ENCODE results near the gene GATA3.
"Not testable (repeated sequence)": the region's sequence is repeated elsewhere in the genome, so short reads cannot be mapped to it uniquely, and the experiment has no call there.

Gene GATA3

GRCh38 chr10:8017277-8017676 lies 37.2 kb upstream of the GATA3 start:
- TF ChIP-seq CTCF (IDR thresholded peaks at IDR 0.05; ENCODE audit: insufficient read depth, missing control alignments) = no peak
- DNase-seq (ENCODE audit: insufficient read length, low spot score) (no peak), FAIRE-seq (no peak)

- TF ChIP-seq CTCF (IDR thresholded peaks at IDR 0.05; ENCODE audit: insufficient read depth, missing control alignments) = no peak
- DNase-seq (ENCODE audit: insufficient read length, low spot score) (no peak), FAIRE-seq (no peak)
These were observed 31.2 kb upstream of the GATA3 start for GRCh38 chr10:8023321-8023720.

GRCh38 chr10:8023851-8024250 lies 30.6 kb upstream of the GATA3 start:
- FAIRE-seq = no peak
- TF ChIP-seq CTCF (IDR thresholded peaks at IDR 0.05; ENCODE audit: insufficient read depth, missing control alignments) = no peak
- DNase-seq (ENCODE audit: insufficient read length, low spot score) = no peak

DNA sequence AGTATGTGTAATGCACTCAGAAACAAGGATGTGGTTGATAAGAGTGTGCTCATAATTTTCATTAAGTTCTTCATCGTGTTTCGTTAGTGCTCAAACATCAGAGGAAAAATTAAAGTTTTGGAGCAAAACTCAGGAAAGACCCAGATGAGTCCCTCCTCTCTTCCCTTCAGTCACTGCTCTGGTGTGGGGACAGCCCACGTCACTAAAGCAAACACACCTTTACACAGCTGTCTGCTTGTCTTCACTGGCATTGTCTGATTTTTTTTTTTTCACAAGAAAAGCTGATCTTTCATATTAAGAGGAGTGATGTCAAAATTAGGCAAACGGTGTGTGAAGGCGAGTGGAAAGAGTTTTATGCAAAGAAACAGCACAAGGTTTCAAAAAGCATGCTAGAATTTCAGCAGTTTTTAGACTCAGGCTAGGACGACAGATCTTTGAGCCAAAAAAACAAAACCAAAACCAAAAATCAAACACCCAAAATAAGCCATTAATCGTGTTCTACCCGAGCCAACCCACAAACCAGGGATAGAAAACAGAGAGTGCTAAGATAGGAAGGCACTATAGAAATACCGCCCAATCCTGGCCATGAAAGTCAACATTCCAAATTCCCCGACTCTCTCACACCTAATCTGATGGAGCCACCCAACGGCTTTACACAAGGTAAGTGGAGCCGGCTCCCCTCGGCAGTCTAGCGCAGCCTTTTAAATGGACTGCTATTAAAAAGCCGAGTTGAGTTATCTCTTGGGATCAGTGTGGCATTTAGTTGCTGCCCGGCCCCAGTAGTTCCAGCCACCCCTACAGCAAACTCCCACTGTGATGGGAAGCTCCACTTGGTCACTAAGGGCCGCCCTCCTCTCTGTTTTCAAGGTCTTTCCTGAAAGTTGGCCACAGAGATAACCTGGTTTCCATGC lies 27.9 kb upstream of the GATA3 start:
- no peak for FAIRE-seq
- DNase-seq (ENCODE audit: insufficient read length, low spot score) = no peak
- TF ChIP-seq CTCF (IDR thresholded peaks at IDR 0.05; ENCODE audit: insufficient read depth, missing control alignments) = no peak

DNA sequence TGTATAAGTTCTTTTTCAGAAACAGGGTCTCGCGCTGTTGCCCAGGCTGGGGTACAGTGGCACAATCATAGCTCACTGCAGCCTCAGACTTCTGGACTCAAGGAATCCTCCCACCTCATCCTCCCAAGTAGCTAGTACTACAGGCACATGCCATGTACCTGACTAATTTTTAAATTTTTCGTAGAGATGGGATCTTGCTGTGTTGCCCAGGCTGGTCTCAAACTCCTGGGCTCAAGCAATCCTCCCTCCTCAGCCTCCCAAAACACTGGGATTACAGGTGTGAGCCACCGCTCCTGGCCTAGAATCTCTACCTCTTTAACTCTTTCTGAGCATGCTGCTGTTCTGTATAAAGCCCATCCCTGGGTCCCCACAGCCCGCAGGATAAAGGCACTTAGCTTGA lies 23.3 kb upstream of the GATA3 start:
- not testable (repeated sequence) for DNase-seq (ENCODE audit: insufficient read length, low spot score); FAIRE-seq

- FAIRE-seq (no peak), DNase-seq (ENCODE audit: insufficient read length, low spot score) (no peak)
- TF ChIP-seq CTCF (IDR thresholded peaks at IDR 0.05; ENCODE audit: insufficient read depth, missing control alignments) = no peak
These were observed 21.9 kb upstream of the GATA3 start for GRCh38 chr10:8032558-8032957.

- no peak for DNase-seq (ENCODE audit: insufficient read length, low spot score)
- no peak for FAIRE-seq
- no peak for TF ChIP-seq CTCF (IDR thresholded peaks at IDR 0.05; ENCODE audit: insufficient read depth, missing control alignments)
These were observed 20.5 kb upstream of the GATA3 start for GRCh38 chr10:8033812-8034465.
